ENCODE data around the gene ACSS2.

Gene ACSS2

GRCh38 chr20:34952671-34953070 is 76.3 kb downstream of the ACSS2 start:
- no peak for DNase-seq

- DNase-seq: no peak
Measured at GRCh38 chr20:34953960-34954359, 77.5 kb downstream of the ACSS2 start.

GRCh38 chr20:34954904-34955230 is 78.5 kb downstream of the ACSS2 start:
- DNase-seq: peak in 1 of 6 experiments; percentile 22

- DNase-seq: peak; percentile 81 to 95 (median 94)
Measured at GRCh38 chr20:34955231-34956040, 79.0 kb downstream of the ACSS2 start, which contains the start of the genes GSS and MYH7B. TSS of gene GSS (minus strand) at chr20:34955806. CDS start at chr20:34951852, 3,954 bp downstream. TSS of gene MYH7B (plus strand) at chr20:34955868. CDS start at chr20:34978006, 22,138 bp downstream.

GRCh38 chr20:34956041-34956458 is 79.6 kb downstream of the ACSS2 start:
- peak in 1 of 6 experiments; percentile 33 for DNase-seq

- no peak for DNase-seq
Measured at GRCh38 chr20:34956751-34957472, 80.5 kb downstream of the ACSS2 start.

- DNase-seq: no peak
Measured at GRCh38 chr20:34964486-34964885, 88.1 kb downstream of the ACSS2 start.

GRCh38 chr20:34965051-34965450 is 88.6 kb downstream of the ACSS2 start:
- DNase-seq: no peak

- no peak for DNase-seq
Measured at GRCh38 chr20:34967421-34967820, 91.0 kb downstream of the ACSS2 start.

GRCh38 chr20:34968042-34968775 is 91.8 kb downstream of the ACSS2 start:
- DNase-seq: no peak

GRCh38 chr20:34970193-34970840 is 93.9 kb downstream of the ACSS2 start:
- no peak for DNase-seq

GRCh38 chr20:34970846-34971560 is 94.6 kb downstream of the ACSS2 start:
- DNase-seq: no peak

- DNase-seq: no peak
Measured at GRCh38 chr20:34971561-34972235, 95.3 kb downstream of the ACSS2 start.

GRCh38 chr20:34974246-34974645 is 97.8 kb downstream of the ACSS2 start:
- no peak for DNase-seq

- DNase-seq: no peak
Measured at GRCh38 chr20:34976286-34976685, 99.9 kb downstream of the ACSS2 start.

Measured in stimulated activated naive CD4-positive, alpha-beta T cell (primary cell).